ENCODE data around the gene CKMT2.
"Not testable (repeated sequence)": the region's sequence is repeated elsewhere in the genome, so short reads cannot be mapped to it uniquely, and the experiment has no call there.

The CKMT2 gene

DNA sequence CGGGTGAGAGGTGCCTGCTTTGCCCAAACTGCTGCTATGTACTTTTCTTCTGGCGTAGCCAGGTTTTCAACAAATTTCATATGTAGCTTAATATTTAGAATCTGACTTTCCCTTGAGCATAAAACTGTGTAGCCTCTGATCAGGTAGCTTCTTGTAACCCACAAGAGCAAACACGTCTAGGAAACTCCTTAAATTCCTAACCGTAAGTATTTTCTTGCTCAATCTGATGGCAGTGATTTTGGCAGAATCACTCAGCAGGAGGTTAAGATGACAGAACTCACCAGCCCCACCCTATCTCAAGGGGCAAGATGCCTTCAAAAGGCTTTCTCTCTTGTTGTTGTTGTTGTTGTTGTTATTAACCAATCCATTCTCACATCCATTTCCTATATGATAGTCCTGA is 20.8 kb downstream of the CKMT2 start:
- DNase-seq, result no peak

DNA sequence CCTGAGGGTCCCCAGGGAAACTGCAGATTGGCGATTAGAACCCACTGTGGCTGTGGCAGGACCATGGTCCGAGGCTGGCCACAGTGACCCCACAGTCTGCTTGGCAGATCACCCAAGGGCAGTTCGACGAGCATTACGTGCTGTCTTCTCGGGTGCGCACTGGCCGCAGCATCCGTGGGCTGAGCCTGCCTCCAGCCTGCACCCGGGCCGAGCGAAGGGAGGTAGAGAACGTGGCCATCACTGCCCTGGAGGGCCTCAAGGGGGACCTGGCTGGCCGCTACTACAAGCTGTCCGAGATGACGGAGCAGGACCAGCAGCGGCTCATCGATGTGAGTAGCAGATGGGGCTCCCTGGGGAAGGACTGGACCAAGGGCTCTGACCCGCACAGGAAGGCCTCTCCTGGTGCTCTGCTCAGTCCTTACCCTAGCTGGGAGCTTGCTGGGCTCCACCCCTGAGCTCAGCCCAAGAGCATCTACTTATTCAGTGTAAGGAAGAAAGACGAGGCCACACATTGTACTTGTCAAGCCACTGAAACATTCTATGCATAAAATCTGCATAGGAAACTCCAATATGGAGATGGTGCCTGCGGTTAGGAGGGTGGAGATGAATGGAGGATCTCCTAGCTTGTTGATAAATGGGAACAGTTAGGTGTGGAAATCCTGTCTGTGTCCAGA is 21.9 kb downstream of the CKMT2 start:
- no peak for DNase-seq

DNA sequence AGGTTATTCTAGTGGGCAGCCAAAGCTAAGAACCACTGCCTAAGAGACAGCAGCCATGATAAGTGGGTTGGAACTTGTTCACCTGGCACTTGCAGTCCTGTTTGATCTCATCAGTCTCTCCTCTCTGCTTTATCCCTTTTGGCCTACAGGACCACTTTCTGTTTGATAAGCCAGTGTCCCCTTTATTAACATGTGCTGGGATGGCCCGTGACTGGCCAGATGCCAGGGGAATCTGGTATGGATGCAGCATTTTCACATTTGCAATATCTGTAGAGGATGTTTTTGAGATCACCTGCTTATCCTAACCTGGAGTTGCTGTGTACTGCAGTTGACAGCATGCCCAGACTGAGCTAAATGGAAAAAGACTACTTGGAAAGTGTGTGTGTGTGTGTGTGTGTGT is 23.6 kb downstream of the CKMT2 start:
- no peak for DNase-seq

DNA sequence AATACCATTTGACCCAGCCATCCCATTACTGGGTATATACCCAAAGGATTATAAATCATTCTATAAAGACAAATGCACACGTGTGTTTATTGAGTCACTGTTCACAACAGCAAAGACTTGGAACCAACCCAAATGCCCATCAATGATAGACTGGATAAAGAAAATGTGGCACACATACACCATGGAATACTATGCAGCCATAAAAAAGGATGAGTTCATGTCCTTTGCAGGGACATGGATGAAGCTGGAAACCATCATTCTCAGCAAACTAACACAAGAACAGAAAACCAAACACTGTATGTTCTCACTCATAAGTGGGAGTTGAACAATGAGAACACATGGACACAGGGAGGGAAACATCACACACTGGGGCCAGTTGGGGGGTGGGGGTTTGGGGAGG is 29.7 kb downstream of the CKMT2 start:
- not testable (repeated sequence) for DNase-seq

DNA sequence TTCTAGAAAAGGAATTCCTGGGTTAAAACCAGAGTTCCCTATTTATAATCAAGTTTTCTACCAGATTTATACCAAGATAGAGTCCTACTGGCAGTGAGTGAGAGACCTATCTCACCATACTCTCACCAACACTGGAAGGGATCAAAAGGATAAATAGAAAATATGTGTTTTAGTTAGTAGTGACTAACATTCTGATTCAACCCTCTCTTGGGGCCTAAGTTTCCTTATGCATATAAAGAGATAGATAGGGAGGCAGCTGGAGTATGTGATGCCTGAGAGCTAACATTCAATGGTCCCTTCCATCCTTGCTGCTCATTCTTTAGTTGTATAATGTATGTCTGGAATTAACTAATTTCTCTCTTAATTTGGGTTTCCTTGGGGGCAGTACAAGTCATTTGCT is 32.0 kb downstream of the CKMT2 start:
- DNase-seq, result no peak

GRCh38 chr5:81268521-81269196 is 35.5 kb downstream of the CKMT2 start:
- no peak for DNase-seq

DNA sequence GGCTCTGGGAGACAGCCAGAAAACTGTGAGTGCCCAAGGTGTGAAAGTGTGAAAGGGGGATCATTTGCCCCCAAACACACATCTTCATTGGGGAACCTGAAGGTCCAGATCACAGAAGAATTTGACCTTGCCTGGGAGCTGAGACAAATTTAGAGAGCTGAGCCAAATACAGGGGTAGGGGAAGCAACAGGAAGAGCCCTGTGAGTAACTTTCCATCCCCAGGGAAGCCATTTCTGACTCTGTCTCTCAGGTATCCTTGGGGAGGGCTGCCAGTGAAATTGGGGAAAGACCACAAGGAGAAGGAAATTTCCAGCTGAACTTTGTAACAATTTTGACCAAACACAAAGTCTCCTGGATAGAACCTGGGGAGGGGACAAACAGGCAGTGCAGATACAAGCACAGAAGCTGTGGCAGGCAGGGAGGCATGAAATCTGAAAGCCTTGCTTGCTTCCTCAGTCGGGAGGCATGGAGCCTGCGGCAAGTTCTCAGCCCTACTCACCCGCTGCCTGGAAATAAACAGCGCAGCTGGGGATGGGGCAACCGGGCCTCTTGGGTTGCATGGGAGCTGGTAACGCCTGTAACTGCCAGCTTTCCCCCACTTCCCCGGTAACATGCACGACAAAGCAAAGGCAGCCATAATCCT is 36.8 kb downstream of the CKMT2 start:
- DNase-seq, result no peak

DNA sequence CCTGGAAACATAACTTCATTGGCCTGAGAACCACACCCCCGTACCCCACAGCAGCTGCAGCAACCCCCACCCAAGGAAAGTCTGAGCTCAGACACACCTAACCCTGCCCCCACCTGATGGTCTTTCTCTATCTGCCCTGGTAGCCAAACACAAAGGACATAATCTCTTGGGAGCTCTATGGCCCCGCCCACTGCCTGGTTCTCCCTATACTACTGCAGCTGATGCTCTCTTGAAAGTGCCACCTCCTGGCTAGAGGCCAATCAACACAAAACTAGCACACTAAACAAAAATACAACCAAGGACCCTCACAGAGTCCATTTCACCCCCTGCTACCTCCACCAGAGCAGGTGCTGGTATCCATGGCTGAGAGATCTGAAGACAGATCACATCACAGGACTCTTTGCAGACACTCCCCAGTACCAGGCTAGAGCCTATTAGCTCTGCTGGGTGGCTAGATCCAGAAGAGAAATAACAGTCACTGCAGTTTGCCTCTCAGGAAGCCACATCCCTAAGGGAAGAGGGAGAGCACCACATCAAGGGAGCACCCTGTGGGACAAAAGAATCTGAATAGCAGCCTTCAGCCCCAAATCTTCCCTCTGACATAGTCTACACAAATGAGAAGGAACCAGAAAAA is 37.4 kb downstream of the CKMT2 start:
- DNase-seq, result not testable (repeated sequence)

- DNase-seq, result no peak
Observed at GRCh38 chr5:81283976-81284375, 50.9 kb downstream of the CKMT2 start.

DNA sequence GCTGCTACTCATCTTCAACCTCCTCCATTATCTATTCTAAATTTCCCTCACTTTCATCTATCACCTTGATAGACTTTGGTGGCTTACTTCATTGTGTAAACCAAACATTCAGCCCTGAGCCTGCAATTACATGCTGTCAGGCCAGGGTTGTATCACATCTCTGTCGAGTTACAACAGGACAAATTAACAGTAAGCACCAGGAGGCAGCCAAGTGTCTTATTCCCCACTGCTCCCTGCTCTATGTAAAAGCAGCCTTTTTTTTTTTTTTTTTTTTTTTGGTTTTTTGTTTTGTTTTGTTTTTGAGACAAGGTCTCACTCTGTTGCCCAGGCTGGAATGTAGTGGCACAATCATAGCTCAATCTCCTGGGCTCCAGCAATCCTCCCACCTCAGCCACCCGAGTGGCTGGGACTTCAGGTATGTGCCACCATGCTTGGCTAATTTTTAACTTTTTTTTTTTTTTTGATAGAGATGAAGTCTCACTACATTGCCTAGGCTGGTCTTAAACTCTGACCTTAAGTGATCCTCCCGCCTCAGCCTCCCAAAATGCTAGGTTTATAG is 53.0 kb downstream of the CKMT2 start:
- DNase-seq, result no peak

DNA sequence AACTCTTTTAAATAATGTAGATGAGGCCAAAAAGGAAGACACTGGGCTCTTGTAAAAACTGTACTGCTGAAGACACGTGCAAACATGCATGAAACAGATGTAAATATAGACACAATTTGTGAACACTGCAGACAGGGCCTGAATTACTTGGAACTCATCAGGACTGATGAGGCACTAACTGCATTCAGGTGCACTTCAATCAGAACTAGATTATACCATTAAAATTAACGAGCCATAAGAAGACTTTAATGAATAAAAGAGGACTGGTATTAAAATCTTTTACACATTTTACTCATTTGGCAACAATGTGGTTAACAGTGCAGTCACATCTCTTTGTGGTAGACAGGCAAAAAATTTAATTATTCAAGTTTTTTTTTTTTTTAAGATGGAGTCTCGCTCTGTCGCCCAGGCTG is 54.9 kb downstream of the CKMT2 start:
- no peak for DNase-seq

DNA sequence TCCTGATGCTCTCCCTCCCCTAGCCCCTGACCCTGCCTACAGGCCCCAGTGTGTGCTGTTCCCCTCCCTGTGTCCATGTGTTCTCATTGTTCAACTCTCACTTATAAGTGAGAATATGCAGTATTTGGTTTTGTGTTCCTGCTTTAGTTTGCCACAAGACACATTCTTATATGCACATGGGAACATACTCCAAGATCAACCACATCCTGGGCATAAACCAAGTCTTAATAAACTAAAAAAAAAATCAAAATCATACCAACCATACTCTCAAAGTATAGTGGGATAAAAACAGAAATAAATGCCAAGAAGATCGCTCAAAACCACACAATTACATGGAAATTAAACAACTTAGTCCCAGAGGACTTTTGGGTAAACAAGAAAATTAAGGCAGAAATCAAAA is 57.0 kb downstream of the CKMT2 start:
- DNase-seq, result no peak

DNA sequence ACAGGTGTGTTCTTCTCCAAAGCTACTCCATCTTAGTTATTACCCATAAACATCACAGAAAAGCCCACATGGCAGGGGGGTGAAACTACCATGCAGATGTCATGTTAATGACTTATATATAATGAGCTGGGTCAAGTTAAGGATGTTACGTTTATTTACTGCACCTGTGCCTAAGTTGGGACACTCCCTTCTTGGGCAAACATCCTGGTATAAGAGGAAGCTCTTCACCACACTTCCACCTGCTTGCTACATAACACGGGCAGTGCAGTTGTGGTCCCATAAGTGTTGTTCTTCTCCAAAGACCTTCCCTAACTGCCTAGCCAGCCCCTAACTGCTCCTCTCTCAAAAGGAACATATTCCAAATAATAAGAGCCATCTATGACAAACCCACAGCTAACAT is 59.0 kb downstream of the CKMT2 start:
- DNase-seq, result no peak

GRCh38 chr5:81294021-81294420 is 60.9 kb downstream of the CKMT2 start:
- DNase-seq, result not testable (repeated sequence)

GRCh38 chr5:81297531-81297930 is 64.4 kb downstream of the CKMT2 start:
- no peak for DNase-seq

GRCh38 chr5:81300921-81301270 is 67.8 kb downstream of the CKMT2 start:
- no peak for DNase-seq

GRCh38 chr5:81301271-81302015 is 68.3 kb downstream of the CKMT2 start, which contains the start of gene ZCCHC9:
Gene ZCCHC9 (plus strand): TSS chr5:81301587. CDS start chr5:81304758, 3,171 bp downstream.
- DNase-seq, result peak; percentile 93

DNA sequence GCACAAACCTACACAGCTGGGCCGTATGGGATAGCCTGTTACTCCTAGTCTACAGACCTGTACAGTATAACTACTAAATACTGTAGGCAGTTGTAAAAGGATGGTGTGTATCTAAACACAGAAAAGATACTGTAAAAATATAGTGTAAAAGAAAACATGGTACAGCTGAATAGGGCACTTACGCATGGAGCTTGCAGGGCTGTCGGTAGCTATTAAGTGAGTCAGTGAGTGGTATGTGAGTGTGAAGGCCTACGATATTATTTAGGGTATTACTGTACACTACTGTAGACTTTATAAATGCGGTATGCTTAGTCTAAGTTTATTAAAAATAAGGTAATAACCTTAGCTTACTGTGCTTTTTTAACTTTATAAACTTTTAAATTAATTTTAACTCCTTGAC is 69.5 kb downstream of the CKMT2 start:
- DNase-seq, result no peak

- no peak for DNase-seq
Observed at GRCh38 chr5:81303563-81303962, 70.4 kb downstream of the CKMT2 start.

DNA sequence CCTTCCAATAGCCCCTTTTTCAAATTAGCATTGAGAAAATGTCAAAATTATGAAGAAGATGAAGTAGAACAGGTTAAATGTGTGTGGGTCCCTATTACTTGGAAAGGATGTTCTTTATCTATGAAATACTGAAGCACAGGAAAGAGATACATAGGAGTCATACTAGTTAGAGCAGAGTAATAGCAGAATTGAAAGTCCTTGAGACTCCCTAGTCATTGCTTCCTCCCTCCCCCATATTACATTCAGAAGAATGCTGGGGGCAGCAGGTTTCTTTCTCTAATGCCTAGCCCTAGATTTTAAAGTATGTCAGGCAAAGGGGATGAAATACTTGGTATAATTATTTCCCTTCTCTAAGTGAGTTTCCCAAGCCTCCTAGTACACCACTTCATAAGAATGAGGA is 72.7 kb downstream of the CKMT2 start:
- DNase-seq, result no peak

DNA sequence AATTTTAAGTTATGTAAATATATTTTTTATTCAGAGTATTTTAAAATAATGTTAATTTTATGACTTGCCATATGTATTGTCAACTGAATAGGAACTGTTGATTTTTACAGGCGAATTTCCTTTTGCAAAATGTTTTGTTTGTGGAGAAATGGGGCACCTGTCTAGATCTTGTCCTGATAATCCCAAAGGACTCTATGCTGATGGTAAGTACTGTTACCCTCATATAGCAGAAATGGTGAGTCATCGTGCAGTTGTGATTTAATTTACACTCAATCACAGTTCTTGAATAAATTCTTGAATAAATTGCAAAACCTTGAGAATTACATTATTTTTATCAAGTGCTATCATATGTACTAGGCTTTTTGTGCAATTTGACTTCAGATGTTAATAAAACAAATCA is 75.7 kb downstream of the CKMT2 start:
- DNase-seq, result no peak

DNA sequence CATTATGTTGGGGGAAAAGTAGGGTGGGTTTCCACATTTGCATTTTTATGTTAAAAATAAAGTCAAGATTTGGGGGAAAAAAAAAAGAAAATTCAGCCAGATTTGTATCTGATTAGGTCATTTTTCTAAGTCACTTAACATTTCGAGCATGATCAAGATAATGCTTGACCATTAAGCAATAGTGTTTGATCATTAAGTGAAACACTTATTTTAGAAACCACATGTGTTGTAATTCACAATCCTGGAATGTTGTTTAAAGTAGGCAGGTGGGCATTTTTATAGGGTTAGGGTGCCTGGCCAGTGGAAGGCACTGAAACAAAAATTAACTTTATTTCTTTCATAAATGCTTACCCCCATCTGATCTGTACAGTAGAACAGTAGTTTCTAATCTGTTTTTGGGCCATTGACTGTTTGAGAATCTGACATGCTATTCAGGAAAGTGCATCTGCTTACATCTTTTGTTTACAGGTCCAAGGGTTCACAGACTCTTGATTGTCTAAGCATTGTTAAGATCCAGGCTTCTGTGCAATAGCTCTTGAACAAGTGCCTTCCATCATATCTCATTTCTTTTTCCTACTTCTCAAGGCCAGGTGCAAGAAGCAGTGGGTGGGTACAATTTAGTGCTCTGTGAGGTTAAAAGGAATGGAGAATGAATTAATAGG is 77.4 kb downstream of the CKMT2 start:
- DNase-seq, result no peak

Data from activated CD8-positive, alpha-beta memory T cell treated with anti-CD3 and anti-CD28 coated beads, Interleukin-2, amount 50 U/mL, for 4 hours (primary cell).